ENCODE measurements around the gene CHRNA4. TPM values are rescaled to one million over a fixed set of nuclear protein-coding genes. Genes with fewer than 3 reads are reported as not detected.

CHRNA4 gene
- total RNA-seq, 1 donor from 2014 or later = 0.20 TPM

Small RNA genes within 50 kb of the gene (small RNA-seq; reads per million reads assigned to genes)
- not detected for gene RNU6-994P (ENCODE audit: low replicate concordance)

Other genes with a start within 250 kb of the CHRNA4 start
- 14.5 TPM for gene YTHDF1, start 145.2 kb downstream of the CHRNA4 start, total RNA-seq
- gene BIRC7, start 125.4 kb downstream of the CHRNA4 start, total RNA-seq = not detected
- 3.7 TPM for gene NKAIN4, start 106.9 kb downstream of the CHRNA4 start, total RNA-seq
- gene ARFGAP1, start 88.5 kb downstream of the CHRNA4 start, total RNA-seq = 45.3 TPM
- 2.0 TPM for gene COL20A1, start 68.2 kb downstream of the CHRNA4 start, total RNA-seq
- gene KCNQ2, start 111.3 kb upstream of the CHRNA4 start, total RNA-seq = 1.2 TPM
- 38.5 TPM for gene EEF1A2, start 137.7 kb upstream of the CHRNA4 start, total RNA-seq
- 30.8 TPM for gene PPDPF, start 159.4 kb upstream of the CHRNA4 start, total RNA-seq
- gene PTK6, start 176.0 kb upstream of the CHRNA4 start, total RNA-seq = 3.8 TPM
- 1.1 TPM for gene SRMS, start 186.4 kb upstream of the CHRNA4 start, total RNA-seq
- 0.59 TPM for gene FNDC11, start 192.8 kb upstream of the CHRNA4 start, total RNA-seq
- gene HELZ2, start 212.9 kb upstream of the CHRNA4 start, total RNA-seq = 19.8 TPM